Heart right ventricle (tissue), 16 donors: ENCODE measurements around the gene RXFP3. TPM values are rescaled to one million over a fixed set of nuclear protein-coding genes. Genes with fewer than 3 reads are reported as not detected.

ENCODE experiments used
- ATAC-seq, 8 donors: fragments of 200-7000 bp; cut with Tn5 transposase; one replicate each; pipeline ENCODE4 v1.9.1; 2020; ENCODE audit warnings: mild to moderate bottlenecking in 8 of 8, moderate library complexity in 8 of 8, moderate number of reproducible peaks in 1 of 8
- DNase-seq, 2 donors: peaks; one replicate each; pipeline ENCODE4 v3.0.0-alpha.2; 2020
- H3K27ac ChIP-seq, 10 donors: fragments of 200-600 bp; sonication (generic) in 2 of 10; one replicate each; pipeline versions ENCODE4 v1.5.0 to v1.8.0; 2020 to 2022; ENCODE audit warnings: mild to moderate bottlenecking in 3 of 10
- H3K27me3 ChIP-seq, 7 donors: fragments of 200-600 bp; one replicate each; pipeline ENCODE4 v1.8.0; 2021 to 2022; ENCODE audit warnings: mild to moderate bottlenecking in 2 of 7
- H3K36me3 ChIP-seq, 9 donors: fragments of 200-600 bp; sonication (generic) in 1 of 9; one replicate each; pipeline versions ENCODE4 v1.5.0 to v1.8.0; 2020 to 2022; ENCODE audit warnings: mild to moderate bottlenecking in 2 of 9
- H3K4me1 ChIP-seq, 9 donors: fragments of 200-600 bp; sonication (generic) in 1 of 9; one replicate each; pipeline versions ENCODE4 v1.5.0 to v1.8.0; 2020 to 2022; ENCODE audit warnings: mild to moderate bottlenecking in 4 of 9
- H3K4me3 ChIP-seq, 10 donors: fragments of 200-600 bp; sonication (generic) in 2 of 10; one replicate each; pipeline versions ENCODE4 v1.5.0 to v1.8.0; 2020 to 2022; ENCODE audit warnings: mild to moderate bottlenecking in 7 of 10, moderate library complexity in 2 of 10
- H3K9me3 ChIP-seq, 11 donors: fragments of 200-600 bp in 10 of 11; sonication (generic) in 2 of 11; one replicate each; pipeline versions ENCODE4 v1.5.0 to v1.8.0; 2013 to 2022; ENCODE audit warnings: mild to moderate bottlenecking in 2 of 11, control low read depth in 1 of 11, moderate library complexity in 1 of 11
- WGBS, 2 donors: extraction: QIAGEN DNeasy Blood & Tissue Kit; methylation state at CpG; one replicate each; pipeline ENCODE4 v1.1.7; 2013; ENCODE audit warnings: inconsistent platforms in 1 of 2; 5-methylcytosine and 5-hydroxymethylcytosine counted together
- intact Hi-C, 10 donors: fragments of 100-400 bp; cut with DNase I; formaldehyde crosslinking; loops; one replicate each; pipeline versions ENCODE4 v1.11.1 to v1.14.2; 2022
- polyA plus RNA-seq, 2 donors: library from polyadenylated mRNA; stranded (reverse); fragments of 200-250 nt; gene quantifications; one replicate each; pipeline ENCODE4 v1.2.3, GENCODE V29; 2013
- total RNA-seq, 10 donors: library from RNA; stranded (reverse); fragmentation: NEBNext Ultra II Directional in 3 of 10; extraction: Animal tissue kit (Norgen Biotek cat#: 25700) in 3 of 10; gene quantifications; one replicate each; pipeline versions ENCODE4 v1.2.1 to v1.2.4, GENCODE V29; 2021 to 2023
- TF ChIP-seq, protein P1 (sequence below), 9 donors: fragments of 200-600 bp; sonication (generic) in 2 of 9; IDR thresholded peaks; one replicate each; pipeline versions ENCODE4 v1.5.0 to v1.8.0; 2021 to 2022; ENCODE audit warnings: antibody characterized with exemption in 9 of 9, mild to moderate bottlenecking in 5 of 9, moderate library complexity in 1 of 9
- donor health status: Arrhythmogenic right ventricular cardiomyopathy.
- donor health status: ischemic (EF 13 %, LVEDD 7.1; RV severe dilation, severe dysfunction).
- donor health status: healthy with polysubstance abuse.
- donor health status: DM: no; HTN: yes; CAD: no.
- donor health status: DM: no; HTN: no; CAD: no.
- donor health status: ischemic (EF 25% LVEDD 6.9; RV normal size, moderate dysfunction).
- donor health status: ischemic (EF 25% LVEDD 5.7; RV mildly dilated, moderate dysfunction).
- donor health status: healthy.
- donor health status: DM: yes; HTN: yes; CAD: no.
- donor health status: Ischemic cardiomyopathy.
- donor health status: ischemic (EF 35%, LVEDD 5.7; RV mildly dilated, moderate dysfunction).
- donor health status: nonischemic (EF 11% LVEDD 7.7; RV severe dilation, severe dysfunction).
- donor health status: DM: yes; HTN: yes; CAD: no.
- donor health status: PGD.
- donor health status: ischemic (EF 29% LVEDD 5.4; RV normal size, mild dysfunction).
- donor health status: nonischemic (EF 23%, LVEDD 6.1; RV moderate dilation, normal function).

Gene RXFP3
- total and polyA plus RNA-seq, 12 donors, result 0.01 TPM; not detected in 11

DNA sequence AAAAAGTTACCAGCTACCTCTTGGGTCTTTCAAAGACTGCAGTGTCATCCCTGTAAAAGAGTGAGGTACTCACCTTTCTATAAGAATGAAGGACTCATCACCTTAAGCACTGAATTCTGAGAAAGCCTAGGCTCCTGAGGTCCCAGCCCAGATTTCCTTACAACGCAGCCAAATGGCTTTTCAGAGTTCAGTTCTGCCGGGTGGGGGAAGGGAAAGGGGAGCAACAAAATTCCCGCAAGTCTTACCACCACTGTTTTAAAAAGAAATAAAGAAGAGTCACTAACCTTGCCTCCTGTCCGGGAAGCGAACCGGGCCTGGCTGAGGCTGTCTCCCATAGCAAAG is 44.8 kb upstream of the RXFP3 start:
- Histone ChIP-seq H3K36me3 (no peaks in the 10 kb centered on the region), H3K9me3 (peaks cover 0 to 6% (median 0%) of the 10 kb centered on the region in 11 donors), H3K4me3 (peak overlapping the region; percentile 11 to 60 (median 52)), H3K27me3 (peaks cover 0 to 54% (median 40%) of the 10 kb centered on the region in 7 donors), H3K4me1 (peaks cover 0 to 21% (median 9%) of the 10 kb centered on the region in 9 donors), H3K27ac (peak overlapping the region in 8 of 10 donors; percentile 15 to 71 (median 50))
- DNase-seq, result no peak
- WGBS, 2 donors, result 6 to 9% methylated on average over 6 of the region's 6 CpGs
- ATAC-seq, result no peak
- TF ChIP-seq, protein P1, sequence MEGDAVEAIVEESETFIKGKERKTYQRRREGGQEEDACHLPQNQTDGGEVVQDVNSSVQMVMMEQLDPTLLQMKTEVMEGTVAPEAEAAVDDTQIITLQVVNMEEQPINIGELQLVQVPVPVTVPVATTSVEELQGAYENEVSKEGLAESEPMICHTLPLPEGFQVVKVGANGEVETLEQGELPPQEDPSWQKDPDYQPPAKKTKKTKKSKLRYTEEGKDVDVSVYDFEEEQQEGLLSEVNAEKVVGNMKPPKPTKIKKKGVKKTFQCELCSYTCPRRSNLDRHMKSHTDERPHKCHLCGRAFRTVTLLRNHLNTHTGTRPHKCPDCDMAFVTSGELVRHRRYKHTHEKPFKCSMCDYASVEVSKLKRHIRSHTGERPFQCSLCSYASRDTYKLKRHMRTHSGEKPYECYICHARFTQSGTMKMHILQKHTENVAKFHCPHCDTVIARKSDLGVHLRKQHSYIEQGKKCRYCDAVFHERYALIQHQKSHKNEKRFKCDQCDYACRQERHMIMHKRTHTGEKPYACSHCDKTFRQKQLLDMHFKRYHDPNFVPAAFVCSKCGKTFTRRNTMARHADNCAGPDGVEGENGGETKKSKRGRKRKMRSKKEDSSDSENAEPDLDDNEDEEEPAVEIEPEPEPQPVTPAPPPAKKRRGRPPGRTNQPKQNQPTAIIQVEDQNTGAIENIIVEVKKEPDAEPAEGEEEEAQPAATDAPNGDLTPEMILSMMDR (IDR thresholded peaks at IDR 0.05), result no peak
- intact Hi-C loops, result loop anchor here in 1 of 10 donors (10.0 kb wide), 1 partner anchor 107 kb away; no protein-coding TSS in a partner anchor

DNA sequence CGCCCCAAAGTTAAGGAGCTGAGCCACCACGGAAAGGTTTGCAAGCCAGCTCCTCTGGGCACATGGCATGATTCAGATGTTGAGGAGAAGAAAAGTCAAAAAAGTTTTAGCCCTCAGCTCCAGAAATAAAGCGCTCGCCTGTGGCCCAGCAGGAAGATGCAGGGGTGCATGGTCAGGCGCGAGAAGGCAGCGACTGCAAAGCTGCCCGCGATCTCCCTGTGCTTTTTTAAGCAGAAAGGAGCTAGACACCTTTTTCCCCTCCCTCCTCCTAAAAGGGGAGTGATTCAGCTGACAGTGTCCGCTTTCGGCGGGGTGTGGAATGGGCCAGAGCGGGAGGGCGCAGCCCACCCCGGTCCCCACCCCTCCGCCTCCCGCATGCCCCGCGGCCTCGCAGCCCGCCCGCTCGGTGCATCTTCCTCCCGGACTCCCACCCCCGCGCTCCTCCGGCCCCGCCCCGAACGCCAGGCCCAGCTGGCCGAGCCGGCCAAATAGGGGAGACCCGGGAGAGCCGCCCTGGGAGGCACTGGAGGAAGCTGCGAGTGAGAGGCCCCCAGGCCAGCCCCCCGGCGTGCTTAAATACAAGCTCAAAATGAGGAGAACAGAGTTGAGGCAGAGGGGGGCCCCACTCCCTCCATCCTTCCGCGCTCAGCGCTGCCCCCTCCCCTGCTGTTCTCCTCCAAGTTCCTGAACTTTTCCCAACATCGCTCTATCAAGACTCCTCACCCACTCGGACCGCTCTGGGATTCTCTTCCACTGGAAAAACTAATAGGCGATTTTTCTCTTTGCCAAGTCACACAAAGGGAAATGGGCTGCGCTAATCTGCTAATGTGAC is 44.2 kb upstream of the RXFP3 start, which contains the start of gene ADAMTS12:
Gene ADAMTS12, minus strand, starts transcription at position 203 of the 832 bp plus-strand sequence. Its CDS starts 134 bp downstream, at position 69.
- Histone ChIP-seq H3K27ac (peak within 1 kb of the TSS in 9 of 10 donors; percentile 15 to 71 (median 50)), H3K4me1 (peaks cover 0 to 21% (median 9%) of the 10 kb centered on the region in 9 donors), H3K9me3 (peaks cover 0 to 6% (median 0%) of the 10 kb centered on the region in 11 donors), H3K4me3 (peak within 1 kb of the TSS; percentile 14 to 60 (median 52)), H3K27me3 (peaks cover 0 to 54% (median 40%) of the 10 kb centered on the region in 7 donors), H3K36me3 (no peaks in the 10 kb centered on the region)
- peak; percentile 41 to 70 for DNase-seq
- 2% methylated on average over 38 to 45 of the region's 45 CpGs for WGBS, 2 donors
- TF ChIP-seq, protein P1 (IDR thresholded peaks at IDR 0.05), result no peak
- ATAC-seq, result peak; percentile 67 to 89 (median 80)
- intact Hi-C loops, result loop anchor here in 1 of 10 donors (10.0 kb wide), 1 partner anchor 107 kb away; no protein-coding TSS in a partner anchor

DNA sequence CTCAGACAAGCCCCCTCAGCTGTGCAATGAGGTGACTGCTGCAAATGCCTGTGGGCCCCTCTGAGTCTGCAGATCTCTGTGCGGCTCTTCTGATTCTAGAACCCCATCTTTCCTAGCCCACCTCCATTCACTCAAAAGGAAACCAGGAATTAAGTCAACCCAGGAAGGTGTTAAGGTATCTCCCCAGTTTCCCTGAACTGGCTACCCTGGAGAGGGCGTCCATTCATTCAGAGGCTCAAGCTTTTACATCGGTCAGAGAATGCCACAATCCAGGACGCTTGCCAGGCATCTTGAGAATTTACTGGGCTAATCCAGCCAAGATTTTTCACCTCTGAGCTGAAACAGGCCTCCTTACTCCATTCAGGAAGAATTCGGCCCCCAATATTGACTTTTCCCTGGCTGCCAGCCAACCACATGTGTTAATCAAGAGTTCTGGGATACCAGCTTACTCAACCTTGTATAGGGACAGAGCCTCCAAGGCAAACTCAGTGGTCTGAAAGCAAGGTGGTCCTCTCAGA is 43.5 kb upstream of the RXFP3 start:
- peak overlapping the region in 7 of 10 donors; percentile 44 to 60 (median 54) for H3K4me3 ChIP-seq
- WGBS, 2 donors, result 14 to 20% methylated on average over 5 of the region's 5 CpGs
- ATAC-seq (peak; percentile 6 to 47 (median 20)), DNase-seq (peak in 1 of 2 donors; percentile 30)
- peaks cover 0 to 54% (median 38%) of the 10 kb centered on the region in 7 donors for H3K27me3 ChIP-seq
- intact Hi-C loops, result loop anchor here in 1 of 10 donors (10.0 kb wide), 1 partner anchor 108 kb away; no protein-coding TSS in a partner anchor
- peaks cover 0 to 21% (median 9%) of the 10 kb centered on the region in 9 donors for H3K4me1 ChIP-seq
- peaks cover 0 to 6% (median 0%) of the 10 kb centered on the region in 11 donors for H3K9me3 ChIP-seq
- TF ChIP-seq, protein P1 (IDR thresholded peaks at IDR 0.05), result no peak
- no peaks in the 10 kb centered on the region for H3K36me3 ChIP-seq
- peak overlapping the region in 4 of 10 donors; percentile 51 to 71 (median 57) for H3K27ac ChIP-seq

DNA sequence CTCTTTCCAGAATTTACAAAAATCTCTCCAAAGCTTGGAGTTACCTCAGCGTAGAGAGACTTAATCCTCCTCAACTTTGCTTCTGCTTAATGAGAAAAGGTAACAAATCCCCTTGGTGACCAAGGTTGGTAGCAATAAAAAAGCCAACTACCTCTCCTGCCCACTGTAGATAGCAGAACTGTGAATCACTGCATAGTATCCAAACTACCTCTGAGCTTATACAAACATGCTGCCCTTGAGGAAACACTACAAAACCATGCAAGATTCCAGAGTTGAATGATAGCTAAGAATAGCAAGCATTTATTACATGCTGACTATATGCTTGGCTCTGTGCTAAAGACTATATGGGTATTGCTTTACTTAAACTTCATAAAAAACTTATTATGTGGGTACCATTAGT is 41.6 kb upstream of the RXFP3 start:
- peaks cover 0 to 6% (median 0%) of the 10 kb centered on the region in 11 donors for H3K9me3 ChIP-seq
- WGBS, 2 donors, result 84 to 88% methylated on average over 1 of the region's 1 CpG
- TF ChIP-seq, protein P1 (IDR thresholded peaks at IDR 0.05), result no peak

More for the DNA sequence above, 41.6 kb upstream of the RXFP3 start:
- Histone ChIP-seq H3K27me3 (peaks cover 0 to 42% (median 21%) of the 10 kb centered on the region in 7 donors), H3K4me3 (no peak overlapping the region), H3K36me3 (no peaks in the 10 kb centered on the region), H3K4me1 (peaks cover 0 to 21% (median 9%) of the 10 kb centered on the region in 9 donors), H3K27ac (no peak overlapping the region)
- no peak for ATAC-seq
- intact Hi-C loops, result loop anchor here in 1 of 10 donors (10.0 kb wide), 1 partner anchor 110 kb away; no protein-coding TSS in a partner anchor
- DNase-seq, result no peak
